ENCODE measurements around the gene TERT.

Gene TERT

GRCh38 chr5:1317921-1318565 is 23.2 kb upstream of the TERT start:
- no peak for DNase-seq

GRCh38 chr5:1316588-1317340 is 21.9 kb upstream of the TERT start:
- DNase-seq = no peak

DNA sequence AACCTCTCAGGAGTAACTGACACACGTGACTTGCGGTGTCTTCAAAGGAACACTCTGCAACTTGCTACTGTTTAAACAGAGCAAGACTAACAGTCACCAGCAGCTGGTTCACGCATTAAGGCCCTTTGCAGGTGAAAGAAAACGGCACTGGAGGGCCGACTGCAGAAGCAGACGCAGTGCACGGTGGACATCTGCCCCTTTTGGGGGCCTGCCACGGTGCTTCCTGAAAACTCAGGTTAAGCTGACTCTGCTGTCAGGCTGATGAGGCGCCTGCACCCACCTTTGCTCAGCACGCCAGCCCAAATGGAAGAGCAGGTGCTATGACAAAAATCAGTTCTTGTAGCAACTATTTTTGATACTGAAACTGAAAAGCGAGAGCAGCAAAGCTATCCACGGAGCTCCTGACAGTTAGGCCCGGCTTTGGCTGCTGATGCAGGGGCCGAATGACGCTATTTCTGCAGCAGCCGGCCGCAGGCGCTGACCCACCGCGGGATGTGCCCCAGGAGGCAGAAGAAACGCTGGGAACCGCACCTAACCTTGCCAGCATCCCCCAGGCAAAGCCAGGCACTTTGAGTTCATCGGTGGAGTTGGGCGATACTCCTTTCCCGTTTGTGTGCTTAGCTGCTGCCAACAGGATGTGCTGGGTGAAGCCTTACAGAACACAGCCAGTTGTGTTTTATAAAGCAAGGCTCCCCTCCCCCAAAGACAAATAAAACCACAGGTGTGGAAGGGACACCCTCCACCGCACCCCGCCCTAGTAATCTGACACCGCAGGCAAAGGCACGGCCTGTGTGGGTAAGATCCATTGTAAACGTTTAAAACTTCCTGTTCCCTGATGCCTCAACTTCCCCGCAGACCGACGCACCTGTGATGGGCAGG is 21.1 kb upstream of the TERT start:
- DNase-seq = peak; percentile 97

- no peak for DNase-seq
Measured at GRCh38 chr5:1315018-1315708, 20.3 kb upstream of the TERT start.

DNA sequence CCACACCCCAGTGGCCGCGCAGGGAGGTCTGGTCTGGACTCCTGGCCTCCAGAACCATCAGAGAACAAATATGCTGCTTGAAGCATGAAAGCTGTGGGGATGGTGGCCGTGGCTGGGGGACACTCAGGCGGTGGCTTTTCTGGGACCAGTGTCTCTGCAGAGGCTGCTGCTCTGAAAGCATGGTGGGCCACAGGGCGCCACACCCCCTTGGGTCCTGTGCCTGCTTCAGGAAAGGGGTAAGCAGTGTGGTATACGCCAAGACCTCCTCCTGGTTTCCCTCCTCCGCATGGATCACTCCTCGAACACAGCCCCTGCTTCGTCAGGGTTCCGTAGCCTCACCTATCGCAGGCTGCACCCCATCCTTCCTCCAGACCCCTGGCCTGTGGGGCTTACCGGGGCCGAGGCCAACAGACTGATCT is 19.7 kb upstream of the TERT start:
- no peak for DNase-seq

DNA sequence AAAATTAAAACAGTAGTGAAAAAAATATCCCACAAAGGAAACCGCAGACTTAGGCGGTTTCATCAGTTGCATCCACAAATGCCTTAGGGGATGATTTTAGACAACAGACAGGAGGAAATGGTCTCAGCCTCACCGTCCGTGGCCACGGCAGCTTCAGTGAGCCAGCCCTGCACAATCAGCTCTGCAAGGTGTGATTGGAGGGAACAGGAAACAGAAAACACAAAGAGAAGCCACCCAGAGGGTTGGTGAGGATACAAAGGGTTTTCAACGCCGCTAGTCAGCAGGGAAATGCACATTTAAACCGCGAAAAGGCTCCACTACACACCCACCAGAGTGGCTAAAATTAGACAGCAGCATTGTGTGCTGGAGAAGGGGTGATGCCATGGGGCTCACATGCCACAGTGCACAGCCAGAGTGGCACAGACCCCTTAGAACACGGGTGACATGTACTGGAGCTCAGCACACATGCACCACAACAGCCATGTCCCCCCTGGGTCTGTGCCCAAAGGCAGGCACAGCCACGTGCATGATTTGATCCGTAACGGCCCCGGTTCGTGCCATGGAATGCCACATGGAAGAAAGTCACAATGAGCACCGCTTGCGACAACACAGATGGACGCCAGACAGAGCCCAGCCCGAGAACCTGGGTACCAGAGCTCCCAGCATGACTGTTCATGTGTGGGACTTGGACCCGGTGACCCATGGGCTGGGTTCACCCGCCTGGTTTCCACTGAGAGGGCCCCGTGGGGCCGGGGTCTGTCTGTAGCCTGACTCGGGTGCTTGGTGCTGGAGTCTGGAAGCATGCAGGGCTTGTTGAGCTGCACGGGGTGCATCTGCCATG is 18.3 kb upstream of the TERT start:
- DNase-seq = no peak

DNA sequence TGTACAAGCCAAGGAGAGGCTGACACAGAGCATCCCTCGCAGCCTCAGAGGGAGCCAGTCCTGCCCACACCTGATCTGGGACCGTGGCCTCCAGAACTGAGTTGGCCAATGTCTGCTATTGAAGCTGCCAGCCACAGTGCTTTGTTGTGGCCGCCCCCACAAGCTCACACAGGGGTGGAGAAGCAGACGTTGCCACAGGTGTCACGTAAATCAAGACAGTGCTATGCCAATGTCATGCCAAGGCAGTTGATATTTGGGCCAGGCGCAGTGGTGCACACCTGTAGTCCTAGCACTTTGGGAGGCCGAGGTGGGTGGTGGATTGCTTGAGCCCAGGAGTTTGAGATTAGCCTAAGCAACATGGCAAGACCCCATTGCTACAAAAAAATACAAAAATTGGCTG is 17.3 kb upstream of the TERT start:
- DNase-seq = no peak

DNA sequence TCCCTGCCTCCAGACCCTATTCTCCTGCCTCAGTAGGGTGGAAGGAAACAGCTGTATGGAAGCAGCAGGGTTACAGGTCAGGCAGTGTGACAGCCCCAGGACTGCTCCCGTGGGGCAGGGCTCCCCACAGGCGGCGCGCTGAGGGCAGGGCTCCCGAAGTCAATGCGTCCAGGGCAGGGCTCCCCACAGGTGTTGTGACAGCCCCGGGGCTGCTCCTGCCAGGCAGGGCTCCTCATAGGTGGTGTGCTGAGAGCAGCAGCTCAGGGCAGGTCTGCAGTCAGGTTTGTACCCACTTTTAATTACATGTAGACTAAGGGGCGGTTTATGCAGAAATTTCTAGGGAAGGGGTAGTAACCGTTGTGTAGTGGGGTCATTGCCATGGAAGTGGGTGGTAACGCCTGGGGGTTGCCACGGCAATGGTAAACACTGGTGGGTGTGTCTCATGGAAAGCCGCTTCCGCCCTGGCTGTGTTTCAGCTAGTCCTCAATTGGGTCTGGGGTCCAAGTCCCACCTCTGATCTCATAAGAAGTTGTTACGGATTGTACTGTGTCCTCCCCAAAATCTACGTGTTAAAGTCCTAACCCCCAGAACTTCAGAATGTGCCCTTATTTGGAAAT is 16.7 kb upstream of the TERT start:
- DNase-seq = no peak

DNA sequence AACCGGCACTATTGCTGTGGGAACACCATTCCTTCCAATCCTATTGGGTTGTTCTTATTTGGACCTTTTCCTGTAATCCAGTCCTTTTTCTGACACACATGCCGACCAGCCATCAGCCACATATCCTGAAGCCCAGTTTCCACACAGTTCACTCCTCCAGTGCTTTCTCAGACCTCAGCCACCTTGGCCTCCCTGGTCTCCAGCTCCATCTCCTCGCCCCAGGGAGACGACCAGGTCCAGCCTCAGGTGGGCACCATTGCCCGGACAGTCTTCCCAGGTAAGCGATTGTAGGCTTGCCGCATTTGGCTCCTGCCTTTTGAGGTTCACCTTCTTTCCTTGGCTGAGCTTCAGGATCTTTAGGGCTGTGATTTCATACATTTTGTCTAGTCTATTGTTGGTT is 15.2 kb upstream of the TERT start:
- no peak for DNase-seq

GRCh38 chr5:1304033-1304432 is 9.2 kb upstream of the TERT start:
- DNase-seq = no peak

DNA sequence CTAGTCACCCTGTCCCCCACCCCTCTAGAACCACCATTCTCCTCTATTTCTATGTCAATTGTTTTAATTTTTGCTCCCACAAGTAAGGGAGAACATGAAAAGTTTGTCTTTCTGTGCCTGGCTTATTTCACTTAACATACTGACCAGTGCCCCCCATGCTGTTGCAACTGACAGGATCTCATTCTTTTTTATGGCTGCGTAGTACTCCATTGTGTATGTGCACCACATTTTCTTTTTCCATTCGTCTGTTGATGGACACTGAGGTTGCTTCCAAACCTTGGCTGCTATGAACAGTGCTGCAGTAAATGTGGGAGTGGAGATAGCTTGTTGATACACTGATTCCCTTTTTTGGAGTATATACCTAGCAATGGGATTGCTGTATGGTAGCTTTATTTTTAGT is 7.4 kb upstream of the TERT start:
- DNase-seq = no peak

DNA sequence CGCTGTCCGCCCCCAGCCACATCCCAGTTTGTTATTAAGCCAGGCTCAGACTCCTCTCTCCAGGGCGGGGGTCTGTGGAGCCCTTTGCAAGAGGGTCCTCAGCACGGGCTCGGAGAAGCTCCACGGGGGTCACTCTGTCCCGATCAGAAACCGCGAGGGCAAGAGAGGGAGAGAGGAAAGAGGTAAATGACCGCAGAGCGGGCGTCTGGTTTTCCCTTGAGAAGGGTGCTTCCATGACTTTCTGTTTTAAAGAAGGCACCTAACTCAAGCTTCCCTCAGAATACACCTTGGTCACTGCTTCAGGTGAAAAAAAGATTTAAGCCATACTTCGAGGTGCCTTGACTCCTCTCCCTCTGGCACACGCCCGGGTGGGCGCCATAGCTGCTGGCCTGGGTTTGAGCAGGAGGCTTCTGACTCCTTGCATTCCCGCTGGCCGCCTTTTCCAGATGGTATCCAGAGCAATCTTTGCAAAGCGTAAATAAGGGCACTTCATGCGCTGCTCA is 5.8 kb upstream of the TERT start:
- no peak for DNase-seq

- DNase-seq = no peak
Measured at GRCh38 chr5:1299961-1300360, 5.1 kb upstream of the TERT start.

GRCh38 chr5:1299511-1299850 is 4.6 kb upstream of the TERT start:
- no peak for DNase-seq

DNA sequence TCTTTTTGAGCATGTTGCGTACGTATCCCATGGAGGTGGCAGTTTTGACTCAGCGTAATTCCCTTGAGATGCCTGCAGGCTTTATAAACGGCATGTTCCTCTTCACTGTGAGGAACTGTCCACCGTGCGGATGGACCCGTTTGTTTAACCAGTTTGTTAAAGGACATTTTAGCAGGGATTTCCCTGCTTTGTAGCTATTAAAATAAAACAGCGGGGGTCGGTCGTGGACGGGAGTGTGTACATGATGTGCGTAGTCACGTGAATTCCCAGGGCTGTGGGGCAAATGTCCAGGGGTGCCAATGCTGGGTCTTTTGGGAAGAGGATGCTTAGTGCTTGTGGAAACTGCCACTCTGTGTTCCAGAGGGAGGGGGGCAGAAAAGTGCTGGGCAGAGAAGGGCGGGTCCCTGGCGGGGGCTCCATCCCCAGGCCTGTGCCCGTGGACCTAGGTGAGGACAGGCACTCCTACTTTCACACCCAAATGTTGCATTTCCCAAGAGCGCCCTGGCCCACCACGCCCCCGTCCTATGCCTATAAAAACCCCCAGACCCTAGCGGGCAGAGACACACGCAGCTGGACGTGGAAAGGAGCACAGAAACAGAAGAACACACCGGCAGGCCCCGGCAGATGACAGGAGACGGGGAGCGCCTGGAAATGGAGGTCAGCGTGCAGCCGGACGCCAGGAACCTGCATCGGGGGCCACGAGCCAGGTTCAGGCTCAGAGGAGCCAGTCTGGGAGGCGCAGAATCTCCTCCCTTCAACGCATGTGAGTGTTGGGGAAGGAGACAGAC is 4.0 kb upstream of the TERT start:
- no peak for DNase-seq

DNA sequence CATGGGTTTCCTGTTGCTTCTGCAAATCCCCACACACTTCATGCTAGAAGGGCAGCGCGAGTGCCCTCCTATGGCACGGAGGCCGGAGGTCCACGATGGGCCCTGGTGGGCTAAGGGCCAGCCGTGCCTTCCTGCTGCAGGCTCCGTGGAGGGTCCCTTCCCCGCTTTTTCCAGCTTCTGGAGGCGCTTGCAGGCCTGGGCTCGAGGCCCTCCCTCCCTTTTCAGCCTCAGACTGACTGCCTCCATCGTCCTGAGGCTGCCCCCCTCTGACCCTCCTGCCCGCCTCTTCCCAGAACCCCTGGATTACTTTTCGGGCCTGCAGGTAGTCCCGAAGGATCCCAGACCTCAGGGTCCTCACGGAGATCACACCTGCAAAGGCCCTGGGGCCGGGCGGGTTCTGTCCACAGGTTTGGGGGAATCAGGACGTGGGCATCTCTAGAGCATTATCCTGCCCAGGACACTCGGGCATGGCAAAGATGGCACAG is 3.2 kb upstream of the TERT start:
- DNase-seq = no peak

DNA sequence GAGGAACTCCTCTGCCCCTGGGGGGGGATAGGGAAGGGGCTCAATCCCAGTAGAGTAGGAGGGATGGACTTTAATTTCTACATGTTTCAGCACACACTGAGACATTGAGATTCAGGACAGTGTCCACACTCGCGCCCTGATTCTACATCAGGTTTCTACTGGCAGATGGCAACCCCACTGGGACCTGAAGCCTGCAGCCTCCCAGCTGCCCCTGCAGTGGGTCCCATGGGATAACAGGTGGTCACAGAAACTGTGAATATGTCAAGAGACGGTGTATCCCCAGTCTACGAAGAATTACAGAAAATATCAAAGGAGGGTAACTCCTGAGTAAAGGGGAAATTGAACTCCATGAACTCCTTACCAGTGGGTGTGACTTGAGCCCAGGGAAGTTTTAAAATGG is 2.4 kb upstream of the TERT start:
- no peak for DNase-seq

GRCh38 chr5:1295650-1296037 is 776 bp upstream of the TERT start:
- no peak for DNase-seq

DNA sequence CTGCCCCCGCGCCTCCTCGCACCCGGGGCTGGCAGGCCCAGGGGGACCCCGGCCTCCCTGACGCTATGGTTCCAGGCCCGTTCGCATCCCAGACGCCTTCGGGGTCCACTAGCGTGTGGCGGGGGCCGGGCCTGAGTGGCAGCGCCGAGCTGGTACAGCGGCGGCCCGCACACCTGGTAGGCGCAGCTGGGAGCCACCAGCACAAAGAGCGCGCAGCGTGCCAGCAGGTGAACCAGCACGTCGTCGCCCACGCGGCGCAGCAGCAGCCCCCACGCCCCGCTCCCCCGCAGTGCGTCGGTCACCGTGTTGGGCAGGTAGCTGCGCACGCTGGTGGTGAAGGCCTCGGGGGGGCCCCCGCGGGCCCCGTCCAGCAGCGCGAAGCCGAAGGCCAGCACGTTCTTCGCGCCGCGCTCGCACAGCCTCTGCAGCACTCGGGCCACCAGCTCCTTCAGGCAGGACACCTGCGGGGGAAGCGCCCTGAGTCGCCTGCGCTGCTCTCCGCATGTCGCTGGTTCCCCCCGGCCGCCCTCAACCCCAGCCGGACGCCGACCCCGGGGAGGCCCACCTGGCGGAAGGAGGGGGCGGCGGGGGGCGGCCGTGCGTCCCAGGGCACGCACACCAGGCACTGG is 548 bp downstream of the TERT start:
- no peak for DNase-seq
